Measurements from ENCODE around the gene PRM1. TPM values are rescaled to one million over a fixed set of nuclear protein-coding genes. Genes with fewer than 3 reads are reported as not detected.

Gene PRM1
- total and polyA plus RNA-seq, 4 experiments from 2014 or later = not detected

GRCh38 chr16:11265124-11265523, 16.0 kb downstream of the PRM1 start:
- Histone ChIP-seq H3K4me3 (ENCODE audit: low read length in 2 of 2) (no peak overlapping the region), H3K36me3 (ENCODE audit: insufficient read depth, low read length) (no peaks in the 10 kb centered on the region), H3K27ac (ENCODE audit: low read depth, low read length) (no peak overlapping the region), H3K27me3 (ENCODE audit: insufficient read depth, low read length) (no peaks in the 10 kb centered on the region), H3K4me1 (ENCODE audit: insufficient read depth, low read length) (peaks cover 21% of the 10 kb centered on the region), H3K9me3 (ENCODE audit: control insufficient read depth in 1 of 2, low read length in 2 of 2) (no peaks in the 10 kb centered on the region)
- intact Hi-C loops (cut with micrococcal nuclease) = no loop called here
- Mint-ChIP-seq H3K4me1 (peaks cover 16 to 30% (median 21%) of the 10 kb centered on the region in 4 donors), H3K27ac (peak overlapping the region in 3 of 7 donors; percentile 27 to 62 (median 47)), H3K9me3 (no peaks in the 10 kb centered on the region), H3K27me3 (no peaks in the 10 kb centered on the region), H3K4me3 (no peak overlapping the region), H3K36me3 (no peaks in the 10 kb centered on the region)
- POLR2A ChIA-PET (ENCODE audit: partially characterized antibody) = interaction anchor here (2.0 to 3.2 kb wide), 2 partner anchors 8 to 10 kb away, joined by 4 to 20 read pairs; partner anchors contain the start of genes PRM3 and SOCS1
- DNase-seq = no peak
- CTCF ChIA-PET (ENCODE audit: partially characterized antibody) = interaction anchor here (0.6 kb wide), 1 partner anchor 244 kb away, joined by 3 read pairs; no protein-coding TSS in a partner anchor

DNA sequence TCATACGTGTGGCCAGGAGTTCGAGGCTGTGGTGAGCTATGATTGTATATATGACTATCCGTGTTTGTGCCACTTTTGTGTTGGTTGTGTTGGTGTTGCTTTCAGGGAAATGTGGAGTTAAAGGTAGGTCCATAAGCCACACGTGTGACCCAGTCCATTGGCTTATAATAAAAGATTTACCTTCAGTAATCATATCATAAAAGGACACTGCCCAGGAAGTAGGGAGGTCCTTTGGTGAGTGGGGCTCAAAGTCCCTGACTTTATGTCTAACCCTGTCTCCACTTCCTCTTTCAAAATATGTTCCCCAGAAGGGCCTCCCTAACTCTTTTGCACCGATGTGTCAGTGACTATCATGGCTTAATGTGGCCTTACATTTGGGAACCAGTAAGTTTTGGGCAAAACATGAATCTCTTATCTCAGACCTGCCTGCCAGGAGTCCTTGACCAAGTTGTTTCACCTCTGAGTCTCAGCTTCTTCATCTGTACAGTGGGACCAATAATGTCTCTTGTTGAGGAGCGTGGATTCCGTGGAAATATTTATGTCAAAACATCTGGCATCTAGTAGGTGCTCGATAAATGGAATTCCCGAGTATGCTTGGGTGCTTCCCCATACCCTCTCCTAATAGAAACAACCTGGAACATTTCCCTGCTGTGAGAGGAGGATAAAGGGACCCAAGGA, 16.8 kb downstream of the PRM1 start:
- no peak for DNase-seq
- intact Hi-C loops (cut with micrococcal nuclease) = no loop called here
- H3K4me3 Mint-ChIP-seq = peak overlapping the region in 6 of 8 donors; percentile 17 to 69 (median 58)
- peak overlapping the region; percentile 30 to 91 (median 86) for H3K27ac Mint-ChIP-seq
- Histone ChIP-seq H3K9me3 (ENCODE audit: control insufficient read depth in 1 of 2, low read length in 2 of 2) (no peaks in the 10 kb centered on the region), H3K27ac (ENCODE audit: low read depth, low read length) (no peak overlapping the region), H3K27me3 (ENCODE audit: insufficient read depth, low read length) (no peaks in the 10 kb centered on the region), H3K4me3 (ENCODE audit: low read length in 2 of 2) (no peak overlapping the region), H3K4me1 (ENCODE audit: insufficient read depth, low read length) (peaks cover 23% of the 10 kb centered on the region), H3K36me3 (ENCODE audit: insufficient read depth, low read length) (no peaks in the 10 kb centered on the region)
- no peaks in the 10 kb centered on the region for H3K9me3 Mint-ChIP-seq
- POLR2A ChIA-PET (ENCODE audit: partially characterized antibody) = interaction anchor here (1.0 to 3.2 kb wide), 6 partner anchors 9 to 478 kb away, joined by 3 to 20 read pairs (median 5); partner anchors contain the start of genes PRM3, SOCS1 and TXNDC11
- H3K36me3 Mint-ChIP-seq = no peaks in the 10 kb centered on the region
- no peaks in the 10 kb centered on the region for H3K27me3 Mint-ChIP-seq
- peaks cover 17 to 38% (median 22%) of the 10 kb centered on the region in 4 donors for H3K4me1 Mint-ChIP-seq
- CTCF ChIA-PET (ENCODE audit: partially characterized antibody) = interaction anchor here (0.9 to 1.6 kb wide), 5 partner anchors 39 to 301 kb away, joined by 3 to 5 read pairs (median 3); no protein-coding TSS in a partner anchor

DNA sequence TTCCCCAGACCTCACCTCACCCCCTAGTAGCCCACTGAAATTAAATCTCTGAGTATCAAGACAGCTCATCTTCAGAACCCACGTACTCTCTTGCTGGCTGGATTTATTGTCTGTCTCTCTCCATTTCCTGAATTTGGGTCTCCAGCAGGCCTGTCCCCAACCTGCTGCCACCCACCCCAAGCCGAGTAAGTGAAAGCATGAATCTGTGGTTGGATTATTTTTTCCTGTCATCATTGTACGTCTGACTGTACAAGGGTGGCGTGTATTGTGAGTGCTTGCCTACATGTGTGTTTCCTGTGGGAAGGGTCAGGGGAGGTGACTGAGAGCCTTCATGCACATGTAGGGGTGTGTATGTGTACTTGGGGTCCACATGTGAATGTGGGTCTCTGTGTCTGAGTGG, 17.4 kb downstream of the PRM1 start:
- Histone ChIP-seq H3K4me1 (ENCODE audit: insufficient read depth, low read length) (peaks cover 29% of the 10 kb centered on the region), H3K9me3 (ENCODE audit: control insufficient read depth in 1 of 2, low read length in 2 of 2) (no peaks in the 10 kb centered on the region), H3K36me3 (ENCODE audit: insufficient read depth, low read length) (no peaks in the 10 kb centered on the region), H3K27ac (ENCODE audit: low read depth, low read length) (no peak overlapping the region), H3K4me3 (ENCODE audit: low read length in 2 of 2) (no peak overlapping the region), H3K27me3 (ENCODE audit: insufficient read depth, low read length) (no peaks in the 10 kb centered on the region)
- Mint-ChIP-seq H3K9me3 (no peaks in the 10 kb centered on the region), H3K27me3 (no peaks in the 10 kb centered on the region), H3K27ac (peak overlapping the region; percentile 30 to 91 (median 86)), H3K4me3 (peak overlapping the region in 7 of 8 donors; percentile 17 to 69 (median 56)), H3K4me1 (peaks cover 17 to 44% (median 26%) of the 10 kb centered on the region in 4 donors), H3K36me3 (no peaks in the 10 kb centered on the region)
- DNase-seq = peak; percentile 49 to 68 (median 66)
- intact Hi-C loops (cut with micrococcal nuclease) = no loop called here
- POLR2A ChIA-PET (ENCODE audit: partially characterized antibody) = interaction anchor here (1.0 to 3.2 kb wide), 6 partner anchors 9 to 479 kb away, joined by 3 to 20 read pairs (median 5); partner anchors contain the start of genes PRM3, SOCS1 and TXNDC11
- CTCF ChIA-PET (ENCODE audit: partially characterized antibody) = interaction anchor here (0.9 to 1.6 kb wide), 6 partner anchors 39 to 300 kb away, joined by 3 to 5 read pairs (median 3); no protein-coding TSS in a partner anchor

- intact Hi-C loops (cut with micrococcal nuclease) = no loop called here
- H3K27ac Mint-ChIP-seq = peak overlapping the region in 6 of 7 donors; percentile 18 to 85 (median 58)
- ChIA-PET POLR2A (ENCODE audit: partially characterized antibody) (interaction anchor here (1.0 to 3.2 kb wide), 6 partner anchors 8 to 479 kb away, joined by 3 to 20 read pairs (median 5); partner anchors contain the start of genes PRM3, SOCS1 and TXNDC11), CTCF (ENCODE audit: partially characterized antibody) (interaction anchor here (0.8 to 1.6 kb wide), 8 partner anchors 8 to 310 kb away, joined by 3 to 5 read pairs (median 3); no protein-coding TSS in a partner anchor)
- Histone ChIP-seq H3K9me3 (ENCODE audit: control insufficient read depth in 1 of 2, low read length in 2 of 2) (no peaks in the 10 kb centered on the region), H3K4me3 (ENCODE audit: low read length in 2 of 2) (no peak overlapping the region), H3K27ac (ENCODE audit: low read depth, low read length) (no peak overlapping the region), H3K4me1 (ENCODE audit: insufficient read depth, low read length) (peaks cover 37% of the 10 kb centered on the region), H3K27me3 (ENCODE audit: insufficient read depth, low read length) (no peaks in the 10 kb centered on the region), H3K36me3 (ENCODE audit: insufficient read depth, low read length) (no peaks in the 10 kb centered on the region)
- no peaks in the 10 kb centered on the region for H3K27me3 Mint-ChIP-seq
- H3K9me3 Mint-ChIP-seq = no peaks in the 10 kb centered on the region
- H3K4me3 Mint-ChIP-seq = peak overlapping the region in 1 of 8 donors; percentile 12
- H3K4me1 Mint-ChIP-seq = peaks cover 22 to 52% (median 34%) of the 10 kb centered on the region in 4 donors
- no peaks in the 10 kb centered on the region for H3K36me3 Mint-ChIP-seq
- DNase-seq = no peak
Measured at GRCh38 chr16:11262915-11263314, 18.2 kb downstream of the PRM1 start.

- no peak for DNase-seq
- peaks cover 50% of the 10 kb centered on the region for H3K4me1 ChIP-seq (ENCODE audit: insufficient read depth, low read length)
- Mint-ChIP-seq H3K9me3 (peaks cover 0 to 2% (median 0%) of the 10 kb centered on the region in 8 donors), H3K4me1 (peaks cover 31 to 70% (median 44%) of the 10 kb centered on the region in 4 donors), H3K27me3 (no peaks in the 10 kb centered on the region), H3K27ac (peak overlapping the region in 5 of 7 donors; percentile 38 to 92 (median 80)), H3K36me3 (peaks cover 0 to 7% of the 10 kb centered on the region in 2 donors), H3K4me3 (no peak overlapping the region)
- ChIA-PET POLR2A (ENCODE audit: partially characterized antibody) (interaction anchor here (1.6 kb wide), 1 partner anchor 8 kb away, joined by 3 read pairs; the partner anchor contains the start of gene TNP2), CTCF (ENCODE audit: partially characterized antibody) (interaction anchor here (7.4 to 7.6 kb wide), 2 partner anchors 36 to 98 kb away, joined by 62 to 69 read pairs; no protein-coding TSS in a partner anchor)
- no peak overlapping the region for H3K4me3 ChIP-seq (ENCODE audit: low read length in 2 of 2)
- no peaks in the 10 kb centered on the region for H3K9me3 ChIP-seq (ENCODE audit: control insufficient read depth in 1 of 2, low read length in 2 of 2)
- no peak overlapping the region for H3K27ac ChIP-seq (ENCODE audit: low read depth, low read length)
- H3K36me3 ChIP-seq (ENCODE audit: insufficient read depth, low read length) = no peaks in the 10 kb centered on the region
- H3K27me3 ChIP-seq (ENCODE audit: insufficient read depth, low read length) = no peaks in the 10 kb centered on the region
- intact Hi-C loops (cut with micrococcal nuclease) = no loop called here
Measured at GRCh38 chr16:11260596-11260966, 20.5 kb downstream of the PRM1 start.

DNA sequence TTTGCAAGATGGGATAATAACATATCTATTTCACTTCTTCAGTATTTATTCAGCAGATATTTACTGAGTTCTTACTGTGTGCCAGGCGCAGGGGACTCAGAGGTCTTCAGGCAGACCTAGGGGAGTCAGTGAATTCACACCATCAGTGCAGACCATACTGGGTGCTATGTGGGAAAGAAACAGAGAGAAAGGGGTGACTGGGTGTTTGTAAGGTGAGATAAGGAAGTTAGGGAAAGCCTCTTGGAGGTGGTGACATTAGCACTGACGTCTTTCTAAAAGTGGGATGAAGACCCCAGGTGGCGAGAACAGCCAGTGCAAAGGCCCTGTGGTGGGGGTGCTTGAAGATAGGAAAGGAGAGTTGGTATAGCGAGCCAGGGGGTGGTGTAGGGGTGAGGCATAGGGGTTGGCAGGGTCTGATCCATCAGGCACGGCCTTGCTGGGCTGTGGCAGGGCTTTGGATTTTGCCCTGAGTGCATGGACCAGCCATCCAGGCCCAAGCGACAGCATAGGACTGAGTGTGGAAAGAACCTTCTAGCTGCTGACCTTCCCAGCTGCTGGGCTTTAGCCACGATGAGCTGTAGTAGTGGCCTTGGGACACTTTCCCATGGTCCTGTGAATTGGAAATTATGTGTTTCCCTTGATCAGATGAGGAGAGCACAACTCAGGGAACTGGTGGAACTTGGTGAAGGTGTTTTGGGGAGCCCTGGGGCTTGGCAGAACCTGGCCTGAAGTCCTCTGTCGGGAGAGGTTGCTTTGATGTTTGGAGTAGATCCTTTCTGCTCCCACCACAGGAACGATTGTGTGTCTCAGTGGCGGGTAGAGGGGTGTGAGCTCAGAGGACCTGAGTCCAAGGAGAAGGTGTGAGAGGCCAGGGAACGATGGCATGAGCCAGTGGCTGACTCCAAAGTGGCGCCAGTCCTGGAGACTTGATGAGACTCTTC, 21.2 kb downstream of the PRM1 start:
- Mint-ChIP-seq H3K27me3 (no peaks in the 10 kb centered on the region), H3K9me3 (peaks cover 0 to 4% (median 0%) of the 10 kb centered on the region in 8 donors), H3K36me3 (peaks cover 0 to 7% of the 10 kb centered on the region in 2 donors), H3K4me1 (peaks cover 31 to 70% (median 43%) of the 10 kb centered on the region in 4 donors), H3K4me3 (peak overlapping the region in 3 of 8 donors; percentile 5 to 75 (median 59)), H3K27ac (peak overlapping the region; percentile 24 to 97 (median 84))
- H3K9me3 ChIP-seq (ENCODE audit: control insufficient read depth in 1 of 2, low read length in 2 of 2) = no peaks in the 10 kb centered on the region
- no peaks in the 10 kb centered on the region for H3K27me3 ChIP-seq (ENCODE audit: insufficient read depth, low read length)
- CTCF ChIA-PET (ENCODE audit: partially characterized antibody) = interaction anchor here (1.8 to 7.6 kb wide), 4 partner anchors 35 to 293 kb away, joined by 5 to 197 read pairs (median 66); no protein-coding TSS in a partner anchor
- DNase-seq = no peak
- intact Hi-C loops (cut with micrococcal nuclease) = loop anchor here (5.0 to 10.0 kb wide), 4 partner anchors 37 to 655 kb away; partner anchors contain the start of genes GSPT1 and TXNDC11
- POLR2A ChIA-PET (ENCODE audit: partially characterized antibody) = interaction anchor here (1.6 to 6.5 kb wide), 3 partner anchors 9 to 294 kb away, joined by 3 to 127 read pairs (median 83); partner anchors contain the start of gene TNP2
- no peak overlapping the region for H3K27ac ChIP-seq (ENCODE audit: low read depth, low read length)
- H3K36me3 ChIP-seq (ENCODE audit: insufficient read depth, low read length) = no peaks in the 10 kb centered on the region
- H3K4me3 ChIP-seq (ENCODE audit: low read length in 2 of 2) = no peak overlapping the region
- peaks cover 50% of the 10 kb centered on the region for H3K4me1 ChIP-seq (ENCODE audit: insufficient read depth, low read length)
